DND-41 (cell line): ENCODE results near the gene GLRX.
A peak's percentile ranks its signal among the peaks of the same experiment; 100 is the strongest.

Experiments
- ATAC-seq: fragments of 200-7000 bp; cut with Tn5 transposase; 3 replicates; pipeline ENCODE4 v1.9.1; 2021; ENCODE audit warnings: low read depth; ENCODE audit not compliant: insufficient read depth
- DNase-seq: peaks from one replicate; pipeline ENCODE4 v3.0.0-alpha.2; 2020
- H2AFZ ChIP-seq: 2 replicates; pipeline ENCODE4 v1.6.0; 2012; ENCODE audit warnings: low read depth, low read length
- H3K27ac ChIP-seq: 2 replicates; pipeline ENCODE4 v1.5.1; 2012; ENCODE audit warnings: low read length, inconsistent platforms
- H3K27me3 ChIP-seq: fragments of 200-600 bp; sonication (generic); 2 replicates; pipeline ENCODE4 v1.6.0; 2012; ENCODE audit warnings: low read length, mild to moderate bottlenecking, inconsistent platforms; ENCODE audit not compliant: insufficient read depth, poor library complexity
- H3K36me3 ChIP-seq: 2 replicates; pipeline ENCODE4 v1.5.1; 2012; ENCODE audit warnings: low read length, inconsistent platforms; ENCODE audit not compliant: insufficient read depth
- H3K4me1 ChIP-seq: 2 replicates; pipeline ENCODE4 v1.5.1; 2012; ENCODE audit warnings: mild to moderate bottlenecking, low read length; ENCODE audit not compliant: insufficient read depth
- H3K4me2 ChIP-seq: 2 replicates; pipeline ENCODE4 v1.6.0; 2012; ENCODE audit warnings: mild to moderate bottlenecking, moderate library complexity, low read length, inconsistent platforms; ENCODE audit not compliant: insufficient read depth
- H3K4me3 ChIP-seq, 2 experiments: fragments of 200-600 bp in 1 of 2; shearing (Covaris generic) in 1 of 2; 2 replicates each; pipeline ENCODE4 v1.5.1; 2012 to 2016; ENCODE audit warnings: inconsistent platforms in 2 of 2, low read length in 2 of 2, mild to moderate bottlenecking in 2 of 2, low read depth in 1 of 2, moderate library complexity in 1 of 2
- H3K79me2 ChIP-seq: 2 replicates; pipeline ENCODE4 v1.6.0; 2012; ENCODE audit warnings: low read length, inconsistent platforms; ENCODE audit not compliant: insufficient read depth
- H3K9ac ChIP-seq: 2 replicates; pipeline ENCODE4 v1.6.0; 2012; ENCODE audit warnings: low read depth, mild to moderate bottlenecking, inconsistent platforms, low read length, moderate library complexity
- H3K9me3 ChIP-seq: 2 replicates; pipeline ENCODE4 v1.5.1; 2012; ENCODE audit warnings: low read length, moderate library complexity, mild to moderate bottlenecking, inconsistent platforms; ENCODE audit not compliant: insufficient read depth, severe bottlenecking
- H4K20me1 ChIP-seq: 2 replicates; pipeline ENCODE4 v1.6.0; 2012; ENCODE audit warnings: low read length; ENCODE audit not compliant: insufficient read depth
- CTCF ChIP-seq: IDR thresholded peaks from 2 replicates; pipeline ENCODE4 v1.5.1; 2012; ENCODE audit warnings: borderline replicate concordance, low read length, moderate library complexity, mild to moderate bottlenecking; ENCODE audit not compliant: poor library complexity, severe bottlenecking; ENCODE audit errors: extremely low read depth
- EZH2 ChIP-seq: IDR thresholded peaks from 3 replicates; pipeline ENCODE4 v1.6.1; 2012; ENCODE audit warnings: borderline replicate concordance, low read depth, mild to moderate bottlenecking, moderate library complexity, low read length, inconsistent platforms; ENCODE audit not compliant: severe bottlenecking

GLRX gene

GRCh38 chr5:95836544-95836943 lies 14.0 kb upstream of the GLRX start:
- H2AFZ ChIP-seq: peak overlapping the region; percentile 78
- DNase-seq (no peak), ATAC-seq (no peak)
- peaks cover 5% of the 10 kb centered on the region for H3K79me2 ChIP-seq
- H3K27ac ChIP-seq: peak overlapping the region; percentile 96
- TF ChIP-seq CTCF (no peak), EZH2 (no peak)
- H3K9me3 ChIP-seq: no peaks in the 10 kb centered on the region
- no peaks in the 10 kb centered on the region for H3K27me3 ChIP-seq
- no peaks in the 10 kb centered on the region for H4K20me1 ChIP-seq
- peak overlapping the region in 1 of 2 experiments; percentile 70; a peak in 1 of 4 replicates for H3K4me3 ChIP-seq
- H3K9ac ChIP-seq: peak overlapping the region; percentile 79
- H3K36me3 ChIP-seq: no peaks in the 10 kb centered on the region
- H3K4me1 ChIP-seq: peaks cover 46% of the 10 kb centered on the region
- H3K4me2 ChIP-seq: peak overlapping the region; percentile 94

GRCh38 chr5:95835682-95836385 lies 13.3 kb upstream of the GLRX start:
- Histone ChIP-seq H3K4me1 (peaks cover 46% of the 10 kb centered on the region), H3K4me3 (peak overlapping the region; percentile 43 to 70; a peak in 3 of 4 replicates), H3K36me3 (no peaks in the 10 kb centered on the region), H3K79me2 (peaks cover 5% of the 10 kb centered on the region), H3K9me3 (no peaks in the 10 kb centered on the region), H3K27me3 (no peaks in the 10 kb centered on the region), H4K20me1 (no peaks in the 10 kb centered on the region), H2AFZ (peak overlapping the region; percentile 78), H3K27ac (peak overlapping the region; percentile 96), H3K4me2 (peak overlapping the region; percentile 94), H3K9ac (peak overlapping the region; percentile 79)
- DNase-seq (peak; percentile 44), ATAC-seq (no peak; the same call in 2 of the 3 replicates)
- TF ChIP-seq CTCF (no peak), EZH2 (no peak)

GRCh38 chr5:95832664-95833063 lies 10.1 kb upstream of the GLRX start:
- Histone ChIP-seq H3K4me1 (peaks cover 51% of the 10 kb centered on the region), H3K27ac (peak overlapping the region; percentile 41; the same call in 1 of the 2 replicates), H3K4me2 (peak overlapping the region; percentile 94; the same call in 1 of the 2 replicates), H2AFZ (no peak overlapping the region), H3K79me2 (peaks cover 5% of the 10 kb centered on the region), H3K9ac (no peak overlapping the region), H4K20me1 (no peaks in the 10 kb centered on the region), H3K36me3 (no peaks in the 10 kb centered on the region), H3K4me3 (no peak overlapping the region), H3K27me3 (no peaks in the 10 kb centered on the region), H3K9me3 (no peaks in the 10 kb centered on the region)
- ATAC-seq: no peak
- DNase-seq: no peak
- TF ChIP-seq EZH2: no peak
- TF ChIP-seq CTCF: no peak
